H1 (cell line): Measurements from ENCODE around the gene DKK3. TPM values are rescaled to one million over a fixed set of nuclear protein-coding genes. Genes with fewer than 3 reads are reported as not detected.

Experiments
- CEBPB ChIP-seq: IDR thresholded peaks from 2 replicates; pipeline ENCODE4 v1.6.1; 2012; ENCODE audit warnings: low read depth, low read length
- CREB1 ChIP-seq: IDR thresholded peaks from 2 replicates; pipeline ENCODE4 v1.6.1; 2012; ENCODE audit warnings: inconsistent platforms
- CTBP2 ChIP-seq: IDR thresholded peaks from 2 replicates; pipeline ENCODE4 v1.7.0; 2011; ENCODE audit warnings: borderline replicate concordance, mild to moderate bottlenecking, moderate library complexity, mixed read lengths, low read length; ENCODE audit not compliant: insufficient read depth, insufficient read length
- HDAC2 ChIP-seq, 2 experiments: fragments of 300-600 bp in 1 of 2; sonication (generic) in 1 of 2; IDR thresholded peaks; 2 replicates each; pipeline ENCODE4 v1.6.1; 2011 to 2012; ENCODE audit warnings: low read depth in 2 of 2, low read length in 2 of 2, mild to moderate bottlenecking in 2 of 2, moderate library complexity in 2 of 2, borderline replicate concordance in 1 of 2, inconsistent platforms in 1 of 2
- JUND ChIP-seq: IDR thresholded peaks from 2 replicates; pipeline ENCODE4 v1.6.1; 2011; ENCODE audit warnings: mild to moderate bottlenecking, improper control_type of control experiment, low read length
- RBBP5 ChIP-seq: IDR thresholded peaks from 2 replicates; pipeline ENCODE4 v1.7.1; 2012; ENCODE audit warnings: low read depth, mild to moderate bottlenecking, inconsistent platforms, low read length, moderate library complexity, borderline replicate concordance
- SP4 ChIP-seq: IDR thresholded peaks from 2 replicates; pipeline ENCODE4 v1.6.1; 2012; ENCODE audit warnings: low read length, inconsistent platforms
- YY1 ChIP-seq: IDR thresholded peaks from 2 replicates; pipeline ENCODE4 v1.6.1; 2011; ENCODE audit warnings: low read depth, mild to moderate bottlenecking, low read length
- polyA plus RNA-seq, 7 experiments: library from polyadenylated mRNA; depleted of rRNA in 3 of 7; stranded (reverse) in 5 of 7; unstranded in 2 of 7; fragments of >200 nt in 5 of 7; fragments of 200-250 nt in 2 of 7; gene quantifications; 1 replicate in 5 of 7; 2 replicates in 1 of 7; 4 replicates in 1 of 7; pipeline versions ENCODE4 v1.2.1 to v1.2.3, GENCODE V29; 2011 to 2013; ENCODE audit warnings: missing spikeins in 2 of 7, mixed read lengths in 2 of 7
- total RNA-seq: library from RNA; stranded (reverse); fragmentation: NEBNext Ultra II Directional; extraction: Animal tissue kit (Norgen Biotek cat#: 25700); gene quantifications from 2 replicates; pipeline ENCODE4 v1.2.1, GENCODE V29; 2021
- TF ChIP-seq, protein P1 (sequence below): IDR thresholded peaks from 2 replicates; pipeline ENCODE4 v1.6.1; 2012; ENCODE audit warnings: inconsistent platforms
- TF ChIP-seq, protein P2 (sequence below), 3 experiments: IDR thresholded peaks; 1 replicate in 2 of 3; 2 replicates in 1 of 3; pipeline versions ENCODE4 v1.5.1 to v1.6.1; 2011; ENCODE audit warnings: low read length in 3 of 3, mild to moderate bottlenecking in 3 of 3, inconsistent platforms in 2 of 3, low read depth in 1 of 3, moderate library complexity in 1 of 3; ENCODE audit not compliant: insufficient read depth in 1 of 3; ENCODE audit errors: control extremely low read depth in 1 of 3

Gene DKK3
- total and polyA plus RNA-seq, 2 of the 8 experiments (the other 6 are each of a cell fraction or from before 2014, with no cell fraction given) = 30.0 to 40.1 TPM

DNA sequence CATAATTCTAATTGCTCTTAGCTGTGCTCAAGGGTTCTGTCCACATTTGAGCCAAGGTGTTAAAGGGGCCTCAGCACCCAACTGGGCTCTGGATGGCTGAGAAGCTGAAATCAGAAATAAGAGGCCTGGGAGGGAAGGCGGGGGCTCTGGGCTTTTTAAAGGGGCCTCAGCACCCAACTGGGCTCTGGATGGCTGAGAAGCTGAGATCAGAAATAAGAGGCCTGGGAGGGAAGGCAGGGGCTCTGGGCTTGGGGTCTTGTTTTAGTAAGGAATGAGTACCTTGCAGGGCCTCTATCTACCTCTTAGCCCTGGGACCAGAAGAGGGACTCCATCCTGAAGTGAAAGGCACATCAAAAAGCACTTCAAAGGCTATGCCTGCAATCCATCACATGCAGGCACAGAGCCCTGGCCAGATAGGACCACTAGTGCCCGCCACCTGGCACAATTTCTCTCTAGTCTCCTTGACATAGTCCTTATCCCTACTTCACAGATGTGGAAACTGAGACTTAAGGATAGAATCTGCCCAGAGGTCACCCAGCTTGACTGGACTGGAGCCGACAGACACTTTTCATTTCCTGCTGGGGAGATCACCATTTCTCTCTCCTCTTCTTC, 35.6 kb downstream of the DKK3 start (continued):
- TF ChIP-seq, protein P1, sequence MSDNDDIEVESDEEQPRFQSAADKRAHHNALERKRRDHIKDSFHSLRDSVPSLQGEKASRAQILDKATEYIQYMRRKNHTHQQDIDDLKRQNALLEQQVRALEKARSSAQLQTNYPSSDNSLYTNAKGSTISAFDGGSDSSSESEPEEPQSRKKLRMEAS = no peak
- TF ChIP-seq CEBPB = no peak
- no peak for TF ChIP-seq YY1
- TF ChIP-seq, protein P2, sequence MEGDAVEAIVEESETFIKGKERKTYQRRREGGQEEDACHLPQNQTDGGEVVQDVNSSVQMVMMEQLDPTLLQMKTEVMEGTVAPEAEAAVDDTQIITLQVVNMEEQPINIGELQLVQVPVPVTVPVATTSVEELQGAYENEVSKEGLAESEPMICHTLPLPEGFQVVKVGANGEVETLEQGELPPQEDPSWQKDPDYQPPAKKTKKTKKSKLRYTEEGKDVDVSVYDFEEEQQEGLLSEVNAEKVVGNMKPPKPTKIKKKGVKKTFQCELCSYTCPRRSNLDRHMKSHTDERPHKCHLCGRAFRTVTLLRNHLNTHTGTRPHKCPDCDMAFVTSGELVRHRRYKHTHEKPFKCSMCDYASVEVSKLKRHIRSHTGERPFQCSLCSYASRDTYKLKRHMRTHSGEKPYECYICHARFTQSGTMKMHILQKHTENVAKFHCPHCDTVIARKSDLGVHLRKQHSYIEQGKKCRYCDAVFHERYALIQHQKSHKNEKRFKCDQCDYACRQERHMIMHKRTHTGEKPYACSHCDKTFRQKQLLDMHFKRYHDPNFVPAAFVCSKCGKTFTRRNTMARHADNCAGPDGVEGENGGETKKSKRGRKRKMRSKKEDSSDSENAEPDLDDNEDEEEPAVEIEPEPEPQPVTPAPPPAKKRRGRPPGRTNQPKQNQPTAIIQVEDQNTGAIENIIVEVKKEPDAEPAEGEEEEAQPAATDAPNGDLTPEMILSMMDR (IDR thresholded peaks at IDR 0.05; ENCODE audit: control extremely low read depth in 1 of 3, insufficient read depth in 1 of 3, low read depth in 1 of 3, low read length in 3 of 3) = no peak
- TF ChIP-seq CTBP2 = no peak
- no peak for TF ChIP-seq JUND
- TF ChIP-seq CREB1 = no peak
- no peak for TF ChIP-seq HDAC2 (IDR thresholded peaks at IDR 0.05; ENCODE audit: borderline replicate concordance in 1 of 2, low read depth in 2 of 2, low read length in 2 of 2)
- TF ChIP-seq SP4 = no peak
- TF ChIP-seq RBBP5 = no peak
